Stomach (tissue), 9 donors: Measurements from ENCODE around the gene CGB1. TPM values are rescaled to one million over a fixed set of nuclear protein-coding genes. Genes with fewer than 3 reads are reported as not detected.
"Not testable (repeated sequence)": the region's sequence is repeated elsewhere in the genome, so short reads cannot be mapped to it uniquely, and the experiment has no call there.

Source experiments
- DNase-seq, 2 donors: peaks; one replicate each; pipeline versions ENCODE4 v3.0.0 to v3.0.0-alpha.2; 2013 to 2019
- H3K27ac ChIP-seq, 5 donors: fragments of 200-600 bp in 4 of 5; sonication (generic) in 4 of 5; one replicate each; pipeline ENCODE4 v1.5.1; 2013 to 2019; ENCODE audit warnings: mild to moderate bottlenecking in 1 of 5, moderate library complexity in 1 of 5
- H3K27me3 ChIP-seq, 3 donors: fragments of 200-600 bp; sonication (generic); one replicate each; pipeline ENCODE4 v1.5.1; 2017 to 2019; ENCODE audit warnings: mixed run types in 1 of 3
- H3K36me3 ChIP-seq, 4 donors: fragments of 200-600 bp; sonication (generic); 1 replicate in 3 of 4; 2 replicates in 1 of 4; pipeline ENCODE4 v1.5.1; 2016 to 2019
- H3K4me1 ChIP-seq, 4 donors: fragments of 200-600 bp; sonication (generic); one replicate each; pipeline ENCODE4 v1.5.1; 2016 to 2019
- H3K4me3 ChIP-seq, 4 donors: fragments of 200-600 bp; sonication (generic) in 3 of 4; one replicate each; pipeline ENCODE4 v1.5.1; 2016 to 2019; ENCODE audit warnings: mild to moderate bottlenecking in 1 of 4
- H3K9me3 ChIP-seq, 4 donors: fragments of 200-600 bp; sonication (generic); one replicate each; pipeline ENCODE4 v1.5.1; 2016 to 2019
- EP300 ChIP-seq: sonication (generic); formaldehyde crosslinking; IDR thresholded peaks from one replicate; pipeline ENCODE4 v1.6.1; 2017; ENCODE audit warnings: antibody characterized with exemption
- POLR2A ChIP-seq, 4 donors: fragments of 450-650 bp; IDR thresholded peaks; one replicate each; pipeline ENCODE4 v1.6.1; 2016; ENCODE audit warnings: antibody characterized with exemption in 4 of 4, control low read depth in 2 of 4, mild to moderate bottlenecking in 1 of 4, moderate library complexity in 1 of 4
- POLR2AphosphoS5 ChIP-seq, 3 donors: sonication (generic); formaldehyde crosslinking; IDR thresholded peaks; one replicate each; pipeline ENCODE4 v1.6.1; 2016; ENCODE audit warnings: antibody characterized with exemption in 3 of 3
- WGBS, 5 donors: extraction: QIAGEN DNeasy Blood & Tissue Kit in 3 of 5; methylation state at CpG; one replicate each; pipeline versions ENCODE4 v1.1.5 to v1.1.7; 2013 to 2018; 5-methylcytosine and 5-hydroxymethylcytosine counted together
- intact Hi-C: fragments of 100-400 bp; cut with DNase I; formaldehyde crosslinking; loops from one replicate; pipeline ENCODE4 v1.15.1; 2023; ENCODE audit warnings: low total_unique reads
- polyA plus RNA-seq, 3 donors: library from polyadenylated mRNA; stranded (reverse); fragments of 200-250 nt; gene quantifications; one replicate each; pipeline ENCODE4 v1.2.3, GENCODE V29; 2013
- total RNA-seq, 5 donors: library from RNA; depleted of rRNA; stranded (reverse); fragments of >200 nt; gene quantifications; one replicate each; pipeline versions ENCODE4 v1.1.0 to v1.2.3, GENCODE V29; 2014 to 2016
- TF ChIP-seq, protein P1 (sequence below), 7 experiments: fragments of 450-650 bp in 4 of 7; fragments of 200-600 bp in 3 of 7; sonication (generic) in 3 of 7; IDR thresholded peaks; one replicate each; pipeline ENCODE4 v1.5.1; 2016 to 2019; ENCODE audit warnings: antibody characterized with exemption in 7 of 7, control low read depth in 2 of 7, mild to moderate bottlenecking in 1 of 7
- donor health status: healthy with polysubstance abuse.
- donor health status: Bipolar disorder and iron deficiency.
- donor health status: healthy.

Gene CGB1
- total and polyA plus RNA-seq, 8 donors: not detected

DNA sequence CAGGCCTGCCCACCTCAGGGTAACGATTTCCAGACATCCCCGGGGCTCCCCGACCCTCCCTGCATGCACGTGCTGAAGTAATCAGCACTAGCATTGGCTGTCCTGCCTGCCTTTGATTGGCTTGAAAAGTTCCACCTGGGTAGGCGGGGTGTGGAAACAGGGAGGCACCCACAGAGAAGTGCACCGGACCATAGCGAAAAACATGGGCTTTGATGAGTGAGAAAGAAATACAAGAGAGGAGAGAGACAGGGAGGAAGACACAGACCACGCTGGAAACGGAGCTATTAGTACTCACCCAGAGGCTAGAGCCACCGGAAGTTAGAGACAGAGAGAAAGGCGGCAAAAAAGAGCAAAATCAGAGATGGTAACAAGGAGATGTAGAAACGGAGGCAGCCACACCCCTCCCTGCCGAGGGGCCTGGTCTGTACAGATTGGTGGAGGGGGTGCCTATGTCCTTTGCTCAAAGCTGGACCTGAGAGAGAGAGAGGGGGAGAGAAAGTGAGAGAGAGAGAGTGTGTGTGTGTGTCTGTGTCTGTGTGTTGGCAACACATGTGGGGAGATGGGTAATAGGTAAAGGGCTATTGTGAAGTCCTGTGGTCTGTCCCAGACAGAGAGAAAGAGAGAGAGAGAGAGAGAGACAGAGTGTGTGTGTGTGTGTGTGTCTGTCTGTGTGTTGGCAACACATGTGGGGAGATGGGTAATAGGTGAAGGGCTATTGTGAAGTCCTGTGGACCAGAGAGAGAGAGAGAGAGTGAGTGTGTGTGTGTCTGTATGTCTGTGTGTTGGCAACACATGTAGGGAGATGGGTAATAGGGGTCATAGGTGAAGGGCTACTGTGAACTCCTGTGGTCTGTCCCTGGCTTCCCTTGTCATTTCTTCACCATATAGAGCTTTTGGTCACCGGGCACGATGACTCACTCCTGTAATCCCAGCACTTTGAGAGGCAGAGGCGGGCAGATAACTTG is 15.5 kb downstream of the CGB1 start:
- H3K27ac ChIP-seq: no peak overlapping the region
- no peak for TF ChIP-seq POLR2A (IDR thresholded peaks at IDR 0.05)
- no peak for TF ChIP-seq POLR2AphosphoS5 (IDR thresholded peaks at IDR 0.05)
- peaks cover 22 to 27% (median 25%) of the 10 kb centered on the region in 4 donors for H3K4me1 ChIP-seq
- intact Hi-C loops: no loop called here
- DNase-seq: no peak
- H3K36me3 ChIP-seq: peaks cover 0 to 4% (median 3%) of the 10 kb centered on the region in 4 donors
- H3K9me3 ChIP-seq: no peaks in the 10 kb centered on the region
- WGBS, 5 donors: 32 to 36% (median 35%) methylated on average over 16 of the region's 16 CpGs
- H3K4me3 ChIP-seq: no peak overlapping the region
- peaks cover 0 to 46% (median 15%) of the 10 kb centered on the region in 3 donors for H3K27me3 ChIP-seq

- H3K4me3 ChIP-seq: no peak overlapping the region
- no peaks in the 10 kb centered on the region for H3K9me3 ChIP-seq
- intact Hi-C loops: no loop called here
- H3K27me3 ChIP-seq: peaks cover 0 to 46% (median 15%) of the 10 kb centered on the region in 3 donors
- 47 to 64% (median 50%) methylated on average over 11 of the region's 11 CpGs for WGBS, 5 donors
- peaks cover 22 to 27% (median 25%) of the 10 kb centered on the region in 4 donors for H3K4me1 ChIP-seq
- peak in 1 of 2 donors; percentile 31 for DNase-seq
- no peak overlapping the region for H3K27ac ChIP-seq
- peaks cover 0 to 13% (median 12%) of the 10 kb centered on the region in 4 donors for H3K36me3 ChIP-seq
- TF ChIP-seq EP300 (no peak), POLR2AphosphoS5 (IDR thresholded peaks at IDR 0.05) (no peak), POLR2A (IDR thresholded peaks at IDR 0.05) (no peak)
- TF ChIP-seq, protein P1, sequence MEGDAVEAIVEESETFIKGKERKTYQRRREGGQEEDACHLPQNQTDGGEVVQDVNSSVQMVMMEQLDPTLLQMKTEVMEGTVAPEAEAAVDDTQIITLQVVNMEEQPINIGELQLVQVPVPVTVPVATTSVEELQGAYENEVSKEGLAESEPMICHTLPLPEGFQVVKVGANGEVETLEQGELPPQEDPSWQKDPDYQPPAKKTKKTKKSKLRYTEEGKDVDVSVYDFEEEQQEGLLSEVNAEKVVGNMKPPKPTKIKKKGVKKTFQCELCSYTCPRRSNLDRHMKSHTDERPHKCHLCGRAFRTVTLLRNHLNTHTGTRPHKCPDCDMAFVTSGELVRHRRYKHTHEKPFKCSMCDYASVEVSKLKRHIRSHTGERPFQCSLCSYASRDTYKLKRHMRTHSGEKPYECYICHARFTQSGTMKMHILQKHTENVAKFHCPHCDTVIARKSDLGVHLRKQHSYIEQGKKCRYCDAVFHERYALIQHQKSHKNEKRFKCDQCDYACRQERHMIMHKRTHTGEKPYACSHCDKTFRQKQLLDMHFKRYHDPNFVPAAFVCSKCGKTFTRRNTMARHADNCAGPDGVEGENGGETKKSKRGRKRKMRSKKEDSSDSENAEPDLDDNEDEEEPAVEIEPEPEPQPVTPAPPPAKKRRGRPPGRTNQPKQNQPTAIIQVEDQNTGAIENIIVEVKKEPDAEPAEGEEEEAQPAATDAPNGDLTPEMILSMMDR (IDR thresholded peaks at IDR 0.05): no peak
These were observed 16.4 kb downstream of the CGB1 start for GRCh38 chr19:49020342-49020741.

DNA sequence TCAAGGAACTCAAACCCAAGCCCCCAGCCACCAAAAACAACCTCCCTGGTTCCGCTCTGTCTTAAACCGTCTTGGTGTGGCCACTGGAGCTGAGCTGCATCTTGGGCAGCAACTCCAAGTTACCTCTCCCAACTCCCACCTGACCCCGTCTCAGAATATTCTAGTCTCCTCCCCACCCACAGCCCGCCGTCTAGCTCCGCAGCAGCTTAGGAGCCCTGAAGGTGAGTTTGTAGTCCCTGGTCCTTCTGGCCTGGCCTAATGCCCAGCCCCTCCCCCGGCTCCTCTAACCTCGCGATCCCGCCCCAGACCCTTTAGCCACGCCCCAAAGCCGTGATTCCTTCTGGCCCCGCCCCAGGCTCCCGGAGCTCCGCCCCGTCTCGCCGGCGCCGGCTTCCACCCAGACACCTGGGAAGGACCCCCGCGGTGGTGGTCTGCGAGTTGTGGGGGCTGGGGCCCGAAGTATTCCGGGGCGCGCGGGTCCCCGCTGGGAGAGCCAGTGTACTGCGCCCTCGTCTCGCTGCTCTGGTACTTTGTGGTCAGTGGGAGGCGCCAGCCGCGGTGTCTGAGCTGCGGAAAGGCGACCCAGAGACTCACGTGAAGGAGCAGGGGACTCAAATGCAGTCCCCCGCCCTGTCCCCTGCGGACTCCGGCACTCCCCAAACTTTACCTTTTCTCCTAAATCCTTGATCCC is 17.3 kb downstream of the CGB1 start:
- no peak for TF ChIP-seq POLR2A (IDR thresholded peaks at IDR 0.05)
- no peak for TF ChIP-seq EP300
- TF ChIP-seq POLR2AphosphoS5 (IDR thresholded peaks at IDR 0.05): no peak
- TF ChIP-seq, protein P1 (IDR thresholded peaks at IDR 0.05): no peak
- DNase-seq: peak; percentile 71 to 83
- WGBS, 5 donors: 8 to 23% (median 11%) methylated on average over 14 to 41 of the region's 41 CpGs
- H3K4me1 ChIP-seq: peaks cover 22 to 27% (median 25%) of the 10 kb centered on the region in 4 donors
- peak overlapping the region; percentile 49 to 62 (median 50) for H3K4me3 ChIP-seq
- peaks cover 0 to 22% (median 21%) of the 10 kb centered on the region in 4 donors for H3K36me3 ChIP-seq
- intact Hi-C loops: no loop called here
- H3K27me3 ChIP-seq: peaks cover 0 to 46% (median 15%) of the 10 kb centered on the region in 3 donors
- H3K27ac ChIP-seq: no peak overlapping the region
- no peaks in the 10 kb centered on the region for H3K9me3 ChIP-seq

GRCh38 chr19:49018388-49019241 is 18.1 kb downstream of the CGB1 start:
- 2 to 14% (median 5%) methylated on average over 27 to 50 of the region's 50 CpGs for WGBS, 5 donors
- DNase-seq: peak in 1 of 2 donors; percentile 48
- H3K9me3 ChIP-seq, intact Hi-C loops, H3K27ac ChIP-seq: not testable (repeated sequence)
- Histone ChIP-seq H3K4me1 (peaks cover 22 to 27% (median 25%) of the 10 kb centered on the region in 4 donors), H3K36me3 (peaks cover 0 to 30% (median 29%) of the 10 kb centered on the region in 4 donors), H3K27me3 (peaks cover 0 to 46% (median 15%) of the 10 kb centered on the region in 3 donors), H3K4me3 (peak overlapping the region; percentile 49 to 62 (median 50))
